Loucy (cell line): Measurements from ENCODE around the gene PANK3.

Experiments
- H2AFZ ChIP-seq: fragments of 200-600 bp; sonication (generic); 2 replicates; pipeline ENCODE4 v1.6.0; 2016; ENCODE audit warnings: antibody characterized with exemption, mild to moderate bottlenecking, low read length, moderate library complexity
- H3F3A ChIP-seq: fragments of 200-600 bp; 2 replicates; pipeline ENCODE4 v1.6.0; 2016; ENCODE audit warnings: antibody characterized with exemption, low read depth, mild to moderate bottlenecking
- H3K27me3 ChIP-seq: fragments of 200-600 bp; sonication (generic); 2 replicates; pipeline ENCODE4 v1.6.1; 2014; ENCODE audit warnings: low read length, mild to moderate bottlenecking; ENCODE audit not compliant: insufficient read depth, poor library complexity, severe bottlenecking
- H3K36me3 ChIP-seq: fragments of 200-600 bp; sonication (generic); 2 replicates; pipeline ENCODE4 v1.6.1; 2016; ENCODE audit warnings: low read length; ENCODE audit not compliant: insufficient read depth
- H3K4me1 ChIP-seq: fragments of 200-600 bp; sonication (generic); 2 replicates; pipeline ENCODE4 v1.5.1; 2014; ENCODE audit warnings: low read length, mild to moderate bottlenecking; ENCODE audit not compliant: insufficient read depth, poor library complexity, severe bottlenecking
- H3K4me2 ChIP-seq: fragments of 200-600 bp; sonication (generic); 2 replicates; pipeline ENCODE4 v1.6.0; 2014; ENCODE audit warnings: antibody characterized with exemption, low read length, low read depth, mild to moderate bottlenecking; ENCODE audit not compliant: poor library complexity, severe bottlenecking
- H3K4me3 ChIP-seq: fragments of 200-600 bp; sonication (generic); 2 replicates; pipeline ENCODE4 v1.5.1; 2014; ENCODE audit warnings: low read length, mild to moderate bottlenecking, mixed read lengths; ENCODE audit not compliant: poor library complexity, severe bottlenecking
- H3K79me2 ChIP-seq: fragments of 200-600 bp; sonication (generic); 2 replicates; pipeline ENCODE4 v1.6.1; 2014; ENCODE audit warnings: low read length; ENCODE audit not compliant: insufficient read depth
- H3K9ac ChIP-seq: fragments of 200-600 bp; sonication (generic); 2 replicates; pipeline ENCODE4 v1.6.0; 2014; ENCODE audit warnings: mild to moderate bottlenecking, low read depth, low read length, moderate library complexity; ENCODE audit not compliant: poor library complexity, severe bottlenecking
- H3K9me2 ChIP-seq: fragments of 200-600 bp; sonication (generic); replicated peaks from 2 replicates; pipeline ENCODE4 v1.6.1; 2016; ENCODE audit warnings: low read depth, low read length, mixed read lengths
- H3K9me3 ChIP-seq: fragments of 200-600 bp; sonication (generic); 2 replicates; pipeline ENCODE4 v1.6.1; 2014; ENCODE audit warnings: mild to moderate bottlenecking, antibody characterized with exemption, low read length, low read depth; ENCODE audit not compliant: insufficient read depth
- H4K20me1 ChIP-seq: fragments of 200-600 bp; sonication (generic); 2 replicates; pipeline ENCODE4 v1.6.0; 2014; ENCODE audit warnings: antibody characterized with exemption, low read length, mild to moderate bottlenecking; ENCODE audit not compliant: insufficient read depth, poor library complexity, severe bottlenecking
- CTCF ChIP-seq: fragments of 200-600 bp; sonication (generic); conservative IDR thresholded peaks from 2 replicates; pipeline ENCODE4 v1.5.1; 2014; ENCODE audit warnings: mild to moderate bottlenecking, antibody characterized with exemption, low read length
- EZH2phosphoT487 ChIP-seq: fragments of 200-600 bp; IDR thresholded peaks from 2 replicates; pipeline ENCODE4 v1.6.1; 2018; ENCODE audit warnings: antibody characterized with exemption, mild to moderate bottlenecking, moderate library complexity, borderline replicate concordance

PANK3 gene

GRCh38 chr5:168527756-168528295, 51.3 kb downstream of the PANK3 start:
- no peaks in the 10 kb centered on the region for H3F3A ChIP-seq
- H3K9ac ChIP-seq: no peak overlapping the region
- H3K4me2 ChIP-seq: no peak overlapping the region

GRCh38 chr5:168525856-168526255, 53.3 kb downstream of the PANK3 start:
- Histone ChIP-seq H3K9me3 (no peaks in the 10 kb centered on the region), H3K9me2 (no peaks in the 10 kb centered on the region), H3K79me2 (no peaks in the 10 kb centered on the region), H3K9ac (no peak overlapping the region), H4K20me1 (no peaks in the 10 kb centered on the region), H3K4me1 (no peaks in the 10 kb centered on the region), H3F3A (no peaks in the 10 kb centered on the region), H2AFZ (no peak overlapping the region), H3K36me3 (no peaks in the 10 kb centered on the region), H3K4me2 (no peak overlapping the region), H3K27me3 (no peaks in the 10 kb centered on the region), H3K4me3 (no peak overlapping the region)
- no peak for TF ChIP-seq EZH2phosphoT487
- no peak for TF ChIP-seq CTCF

More at GRCh38 chr5:168527756-168528295, 51.3 kb downstream of the PANK3 start:
- no peaks in the 10 kb centered on the region for H3K79me2 ChIP-seq
- no peaks in the 10 kb centered on the region for H4K20me1 ChIP-seq
- H3K9me3 ChIP-seq: no peaks in the 10 kb centered on the region
- no peaks in the 10 kb centered on the region for H3K9me2 ChIP-seq
- H2AFZ ChIP-seq: no peak overlapping the region
- H3K4me1 ChIP-seq: no peaks in the 10 kb centered on the region
- TF ChIP-seq CTCF (no peak), EZH2phosphoT487 (no peak)
- no peak overlapping the region for H3K4me3 ChIP-seq
- H3K36me3 ChIP-seq: no peaks in the 10 kb centered on the region
- no peaks in the 10 kb centered on the region for H3K27me3 ChIP-seq

GRCh38 chr5:168513861-168514428, 65.2 kb downstream of the PANK3 start:
- no peaks in the 10 kb centered on the region for H3K79me2 ChIP-seq
- H3K36me3 ChIP-seq: peaks cover 45% of the 10 kb centered on the region; the same call in 1 of the 2 replicates
- TF ChIP-seq CTCF (no peak), EZH2phosphoT487 (no peak)

More at GRCh38 chr5:168513861-168514428, 65.2 kb downstream of the PANK3 start:
- H3F3A ChIP-seq: no peaks in the 10 kb centered on the region
- no peaks in the 10 kb centered on the region for H4K20me1 ChIP-seq
- no peaks in the 10 kb centered on the region for H3K4me1 ChIP-seq
- no peak overlapping the region for H3K9ac ChIP-seq
- no peaks in the 10 kb centered on the region for H3K27me3 ChIP-seq
- H3K9me2 ChIP-seq: no peaks in the 10 kb centered on the region
- no peaks in the 10 kb centered on the region for H3K9me3 ChIP-seq
- H2AFZ ChIP-seq: no peak overlapping the region
- no peak overlapping the region for H3K4me2 ChIP-seq
- no peak overlapping the region for H3K4me3 ChIP-seq
